Bronchial epithelial cell (primary cell): ENCODE results near the gene PNKP. TPM values are rescaled to one million over a fixed set of nuclear protein-coding genes. Genes with fewer than 3 reads are reported as not detected.

Experiments
- DNase-seq: peaks from one replicate; pipeline ENCODE4 v3.0.0-alpha.2; 2010; ENCODE audit warnings: low read depth
- FAIRE-seq: peaks from 2 replicates; lab custom pipeline; 2011; peaks lifted over from hg19 to GRCh38; lab: Jason Lieb, UNC
- H3K27me3 ChIP-seq: 2 replicates; pipeline ENCODE4 v1.5.1; 2011; ENCODE audit warnings: low read length; ENCODE audit not compliant: control insufficient read depth, insufficient read depth
- H3K36me3 ChIP-seq: 2 replicates; pipeline ENCODE4 v1.5.1; 2011; ENCODE audit warnings: low read length; ENCODE audit not compliant: control insufficient read depth, insufficient read depth
- H3K4me3 ChIP-seq: 2 replicates; pipeline ENCODE4 v1.5.1; 2011; ENCODE audit warnings: mild to moderate bottlenecking, low read depth, low read length, control low read depth
- CTCF ChIP-seq: IDR thresholded peaks from 2 replicates; pipeline ENCODE4 v1.5.1; 2011; ENCODE audit warnings: mild to moderate bottlenecking, moderate library complexity, low read length, control low read depth, inconsistent platforms; ENCODE audit not compliant: insufficient read depth, severe bottlenecking
- total RNA-seq: library from RNA; depleted of rRNA; stranded (reverse); fragments of >200 nt; gene quantifications from 2 replicates; pipeline ENCODE4 v1.2.1, GENCODE V29; 2014

Gene PNKP
- total RNA-seq, 1 donor from 2014 or later: 37.9 TPM

DNA sequence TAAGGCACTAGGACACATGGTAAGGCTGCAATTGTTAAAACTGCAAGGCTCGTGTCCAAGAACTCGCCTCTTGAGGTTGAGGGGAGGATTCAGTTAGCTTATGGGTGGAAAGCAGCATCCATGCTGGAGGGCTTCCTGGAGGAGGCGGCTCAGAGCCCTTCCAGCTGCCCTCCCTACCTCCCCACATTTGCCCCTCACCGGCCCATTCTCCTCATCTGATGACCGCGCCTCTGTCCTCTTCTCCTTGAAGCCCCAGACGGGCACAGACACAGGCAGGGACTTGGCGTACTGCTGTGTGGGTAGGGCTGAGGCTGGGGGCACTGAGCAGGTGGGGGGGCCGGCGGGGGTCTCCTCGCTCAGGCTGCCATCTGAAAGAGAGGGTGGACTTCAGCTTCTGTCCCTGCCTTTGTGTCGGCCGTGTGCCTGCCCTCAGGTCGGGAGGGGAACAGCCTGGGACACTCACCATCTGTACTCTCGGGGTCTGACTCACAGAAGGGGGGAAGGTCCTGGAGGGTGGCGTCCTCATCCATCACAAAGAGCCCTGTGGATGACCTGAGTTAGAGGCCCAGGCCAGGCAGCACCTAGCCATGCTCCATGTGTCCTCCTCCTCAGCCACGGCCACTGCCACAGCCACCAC, 4.1 kb upstream of the PNKP start:
- Histone ChIP-seq H3K36me3 (peaks cover 10% of the 10 kb centered on the region), H3K4me3 (no peak overlapping the region), H3K27me3 (no peaks in the 10 kb centered on the region)
- FAIRE-seq (no peak), DNase-seq (no peak)
- TF ChIP-seq CTCF: no peak

DNA sequence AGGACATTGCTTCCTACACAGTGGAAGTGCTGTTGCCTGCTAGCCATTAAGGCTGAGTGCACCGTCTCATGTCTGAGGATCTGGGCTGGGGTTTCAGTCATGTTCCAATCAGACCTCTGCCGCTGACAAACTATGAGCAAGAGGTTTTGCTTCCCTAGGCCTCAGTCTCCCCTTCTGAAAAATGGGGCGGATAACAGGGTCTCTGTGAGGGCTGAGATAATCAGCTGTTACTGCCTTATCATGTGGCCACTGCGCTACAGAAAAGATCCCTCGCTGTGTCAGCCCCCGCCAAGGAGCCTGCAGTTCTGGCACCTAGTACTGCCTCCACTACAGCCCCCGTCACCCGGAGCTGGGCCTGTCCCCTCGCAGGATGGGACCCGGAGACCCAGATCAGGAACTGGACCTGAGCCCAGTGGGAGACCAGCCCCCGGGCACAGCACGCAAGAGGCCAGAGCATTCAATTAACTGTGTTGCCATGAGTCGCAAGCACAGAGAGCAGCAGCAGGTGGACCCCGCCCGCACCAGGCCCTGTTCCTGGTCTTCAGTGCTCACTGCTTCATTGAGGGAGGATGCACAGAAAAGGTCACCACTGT, 3.0 kb upstream of the PNKP start:
- TF ChIP-seq CTCF: no peak
- peaks cover 10% of the 10 kb centered on the region for H3K36me3 ChIP-seq
- H3K4me3 ChIP-seq: peak overlapping the region; percentile 45
- no peak for FAIRE-seq
- H3K27me3 ChIP-seq: no peaks in the 10 kb centered on the region
- DNase-seq: no peak

DNA sequence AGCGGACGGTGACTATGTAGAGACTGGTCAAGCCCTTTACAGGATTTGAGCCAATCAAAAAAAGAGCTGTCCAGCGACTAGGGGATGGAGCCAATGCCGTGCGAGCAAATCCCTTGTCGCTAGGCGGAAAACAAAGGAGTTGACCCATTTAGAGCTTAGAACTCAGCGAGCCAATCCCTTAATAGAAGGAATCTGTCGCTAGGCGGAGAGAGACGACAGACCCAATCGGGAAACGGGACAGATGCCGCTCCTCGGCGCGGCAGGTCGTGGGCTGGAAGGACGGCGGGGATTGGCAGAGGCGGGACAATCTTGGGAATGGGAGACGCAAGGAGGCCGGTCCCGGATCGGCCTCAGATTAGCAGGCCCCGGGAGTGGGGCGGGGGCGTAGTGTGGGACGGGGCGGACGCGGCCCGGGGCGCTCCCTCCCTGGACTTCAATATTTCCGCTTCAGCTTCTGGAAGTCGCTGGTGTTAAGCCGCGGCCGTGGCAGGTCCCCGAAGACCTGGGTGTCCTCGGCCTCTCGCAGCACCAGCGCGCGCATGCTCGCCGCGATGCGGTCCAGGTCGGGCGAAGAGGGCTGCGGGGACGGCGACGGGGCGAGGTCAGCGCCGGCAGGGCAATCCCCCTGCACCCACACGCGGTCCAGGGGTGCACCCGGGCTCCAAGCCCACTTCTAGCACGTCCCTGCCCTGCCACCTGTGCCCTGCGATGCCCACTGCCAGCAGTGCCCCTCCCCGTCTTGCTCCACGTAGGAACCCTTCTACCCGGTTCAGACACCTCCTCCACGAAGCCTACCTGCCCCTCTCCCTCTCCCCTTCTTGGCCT, 2.3 kb upstream of the PNKP start:
- Histone ChIP-seq H3K27me3 (no peaks in the 10 kb centered on the region), H3K36me3 (peaks cover 14% of the 10 kb centered on the region), H3K4me3 (peak overlapping the region; percentile 45)
- FAIRE-seq (peak; percentile 85), DNase-seq (peak; percentile 100)
- TF ChIP-seq CTCF: no peak

DNA sequence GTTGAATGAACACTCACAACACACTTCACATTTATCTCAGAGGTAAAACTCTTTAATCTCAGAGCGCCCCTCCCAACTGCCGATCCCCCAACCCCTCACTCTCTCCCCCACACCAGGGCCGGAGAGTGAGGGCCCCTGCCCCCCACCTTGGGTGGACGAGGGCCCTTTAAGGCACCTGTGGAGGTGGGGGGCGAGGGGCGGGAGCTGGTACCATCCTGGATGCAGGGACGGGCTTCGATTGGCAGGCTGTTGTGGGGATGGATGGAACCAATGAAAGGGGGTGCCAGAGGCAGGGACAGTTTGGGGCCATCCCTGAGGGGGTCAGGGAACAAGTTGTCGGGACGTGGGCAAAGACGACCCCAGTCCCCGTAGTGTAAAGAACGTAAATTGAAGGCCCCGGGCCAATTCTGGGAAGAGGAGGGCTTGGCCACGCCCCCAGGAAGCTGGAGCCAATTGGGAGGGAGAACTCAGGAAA, 1.7 kb upstream of the PNKP start:
- TF ChIP-seq CTCF: no peak
- Histone ChIP-seq H3K27me3 (no peaks in the 10 kb centered on the region), H3K4me3 (peak overlapping the region; percentile 39), H3K36me3 (peaks cover 17% of the 10 kb centered on the region)
- DNase-seq (no peak), FAIRE-seq (no peak)

GRCh38 chr19:49864890-49865289, 2.5 kb downstream of the PNKP start:
- DNase-seq: no peak
- H3K36me3 ChIP-seq: peaks cover 21% of the 10 kb centered on the region
- H3K4me3 ChIP-seq: no peak overlapping the region
- FAIRE-seq: no peak
- no peak for TF ChIP-seq CTCF
- no peaks in the 10 kb centered on the region for H3K27me3 ChIP-seq
